Measurements from ENCODE around the gene SGMS1. TPM values are rescaled to one million over a fixed set of nuclear protein-coding genes. Genes with fewer than 3 reads are reported as not detected.
"Not testable (repeated sequence)": the region's sequence is repeated elsewhere in the genome, so short reads cannot be mapped to it uniquely, and the experiment has no call there.

SGMS1 gene
- 100 to 1,000 TPM; 139 to 198 (median 173) TPM for total RNA-seq

DNA sequence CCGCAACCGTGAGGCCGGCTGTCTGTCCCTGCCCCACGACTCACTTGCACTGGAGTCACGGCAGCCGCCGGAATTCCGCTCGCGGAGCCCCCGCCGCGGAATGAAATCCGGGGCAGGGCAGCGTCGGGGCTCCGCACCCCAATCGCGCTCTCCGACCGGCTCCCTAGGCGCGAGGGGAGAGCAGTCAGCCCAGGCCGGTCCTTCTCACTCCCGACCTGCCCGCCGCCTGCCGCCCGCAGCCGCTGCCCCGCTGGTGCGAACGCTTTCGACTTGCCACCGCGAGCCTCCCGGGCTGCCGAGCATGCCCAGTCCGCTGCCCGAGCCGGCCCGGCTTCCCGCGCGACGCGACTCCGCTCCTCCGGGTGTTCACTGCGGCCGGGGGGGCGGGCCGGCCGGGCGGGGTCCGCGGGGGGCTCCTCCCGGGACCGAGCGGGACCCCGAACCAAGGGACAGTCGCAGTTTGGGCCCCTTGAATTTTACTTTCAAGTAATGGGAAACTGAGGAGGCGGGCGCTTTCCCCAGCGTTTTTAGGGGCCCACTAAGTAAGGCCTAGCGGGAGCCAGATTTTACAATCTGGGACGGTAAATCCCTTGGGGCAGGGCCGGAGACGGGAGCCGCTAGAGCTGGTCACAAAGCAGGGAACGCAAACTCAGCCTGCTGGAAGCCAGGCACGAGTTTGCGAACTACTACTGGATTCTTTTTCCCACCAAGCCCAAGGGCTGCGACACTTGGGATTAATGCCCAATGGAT, at the start of gene SGMS1:
Gene SGMS1, minus strand, starts transcription at position 294 of the 750 bp plus-strand sequence. CDS start 279,842 bp downstream, outside the sequence.
- TF ChIP-seq POLR2AphosphoS5 (IDR thresholded peaks at IDR 0.05) = no peak
- TF ChIP-seq EP300 (IDR thresholded peaks at IDR 0.05) = no peak
- TF ChIP-seq POLR2A (IDR thresholded peaks at IDR 0.05) = peak in 1 of 2 donors; percentile 46
- TF ChIP-seq, protein P1, sequence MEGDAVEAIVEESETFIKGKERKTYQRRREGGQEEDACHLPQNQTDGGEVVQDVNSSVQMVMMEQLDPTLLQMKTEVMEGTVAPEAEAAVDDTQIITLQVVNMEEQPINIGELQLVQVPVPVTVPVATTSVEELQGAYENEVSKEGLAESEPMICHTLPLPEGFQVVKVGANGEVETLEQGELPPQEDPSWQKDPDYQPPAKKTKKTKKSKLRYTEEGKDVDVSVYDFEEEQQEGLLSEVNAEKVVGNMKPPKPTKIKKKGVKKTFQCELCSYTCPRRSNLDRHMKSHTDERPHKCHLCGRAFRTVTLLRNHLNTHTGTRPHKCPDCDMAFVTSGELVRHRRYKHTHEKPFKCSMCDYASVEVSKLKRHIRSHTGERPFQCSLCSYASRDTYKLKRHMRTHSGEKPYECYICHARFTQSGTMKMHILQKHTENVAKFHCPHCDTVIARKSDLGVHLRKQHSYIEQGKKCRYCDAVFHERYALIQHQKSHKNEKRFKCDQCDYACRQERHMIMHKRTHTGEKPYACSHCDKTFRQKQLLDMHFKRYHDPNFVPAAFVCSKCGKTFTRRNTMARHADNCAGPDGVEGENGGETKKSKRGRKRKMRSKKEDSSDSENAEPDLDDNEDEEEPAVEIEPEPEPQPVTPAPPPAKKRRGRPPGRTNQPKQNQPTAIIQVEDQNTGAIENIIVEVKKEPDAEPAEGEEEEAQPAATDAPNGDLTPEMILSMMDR (IDR thresholded peaks at IDR 0.05) = no peak
- 0% methylated on average over 12 of the region's 74 CpGs for WGBS
- no peaks in the 10 kb centered on the region for H3K9me3 ChIP-seq
- DNase-seq (ENCODE audit: low spot score in 2 of 2) = peak; percentile 91
- no peaks in the 10 kb centered on the region for H3K27me3 ChIP-seq
- H3K4me1 ChIP-seq = peaks cover 45% of the 10 kb centered on the region
- H3K27ac ChIP-seq = peak within 1 kb of the TSS; percentile 99
- H3K36me3 ChIP-seq = no peaks in the 10 kb centered on the region
- H3K4me3 ChIP-seq = peak within 1 kb of the TSS; percentile 100

DNA sequence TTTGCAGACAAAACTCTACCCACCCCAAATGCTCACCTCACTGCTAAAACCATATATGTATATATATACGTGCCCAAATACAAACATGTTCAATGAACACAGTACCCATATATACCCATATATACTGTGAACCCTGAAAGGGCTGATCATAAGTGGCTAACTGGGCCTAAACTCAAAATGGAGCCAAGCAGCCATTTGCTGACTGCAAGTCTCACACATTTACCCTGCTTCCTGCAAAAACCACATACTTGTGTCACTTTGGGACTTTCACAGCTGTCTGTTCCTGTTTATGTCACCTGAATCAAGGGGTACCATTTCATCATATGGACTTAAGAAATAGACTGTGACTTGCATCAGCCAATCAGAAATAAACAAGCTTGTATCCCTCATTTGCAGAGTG, 48.4 kb upstream of the SGMS1 start:
- H3K27me3 ChIP-seq; H3K27ac ChIP-seq; DNase-seq (ENCODE audit: low spot score in 2 of 2); H3K9me3 ChIP-seq; H3K36me3 ChIP-seq; H3K4me3 ChIP-seq; H3K4me1 ChIP-seq: not testable (repeated sequence)
- 94% methylated on average over 1 of the region's 1 CpG for WGBS

- WGBS = 82% methylated on average over 2 of the region's 2 CpGs
- not testable (repeated sequence) for H3K9me3 ChIP-seq; DNase-seq (ENCODE audit: low spot score in 2 of 2); H3K4me3 ChIP-seq; H3K27me3 ChIP-seq; H3K27ac ChIP-seq; H3K36me3 ChIP-seq; H3K4me1 ChIP-seq
Measured at GRCh38 chr10:50671645-50672044, 47.9 kb upstream of the SGMS1 start.

GRCh38 chr10:50669957-50670356, 46.2 kb upstream of the SGMS1 start:
- 91% methylated on average over 2 of the region's 6 CpGs for WGBS
- not testable (repeated sequence) for H3K4me3 ChIP-seq; H3K27ac ChIP-seq; DNase-seq (ENCODE audit: low spot score in 2 of 2); H3K27me3 ChIP-seq; H3K36me3 ChIP-seq; H3K4me1 ChIP-seq; H3K9me3 ChIP-seq

DNA sequence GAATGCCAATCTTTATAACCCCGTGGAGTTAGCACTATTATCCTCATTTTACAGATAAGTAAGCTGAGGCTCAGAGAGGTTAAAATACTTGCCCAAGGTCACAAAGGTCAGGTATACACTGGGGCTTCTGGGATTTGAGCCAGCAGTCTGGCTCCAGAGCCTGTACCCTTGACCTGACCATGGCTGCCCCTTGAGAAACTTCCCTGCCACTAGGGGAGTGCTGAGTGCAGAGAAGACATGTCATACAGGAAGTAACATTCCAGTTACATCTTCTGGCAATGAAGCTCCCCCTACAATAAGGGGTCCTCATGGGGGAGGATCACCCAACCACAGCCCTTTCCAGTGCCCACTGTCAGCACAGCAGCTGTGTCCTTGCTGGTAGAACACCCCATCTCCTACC, 43.6 kb upstream of the SGMS1 start:
- H3K9me3 ChIP-seq; DNase-seq (ENCODE audit: low spot score in 2 of 2); H3K4me1 ChIP-seq; H3K4me3 ChIP-seq; H3K27me3 ChIP-seq; H3K36me3 ChIP-seq; H3K27ac ChIP-seq: not testable (repeated sequence)
- 100% methylated on average over 1 of the region's 1 CpG for WGBS

DNA sequence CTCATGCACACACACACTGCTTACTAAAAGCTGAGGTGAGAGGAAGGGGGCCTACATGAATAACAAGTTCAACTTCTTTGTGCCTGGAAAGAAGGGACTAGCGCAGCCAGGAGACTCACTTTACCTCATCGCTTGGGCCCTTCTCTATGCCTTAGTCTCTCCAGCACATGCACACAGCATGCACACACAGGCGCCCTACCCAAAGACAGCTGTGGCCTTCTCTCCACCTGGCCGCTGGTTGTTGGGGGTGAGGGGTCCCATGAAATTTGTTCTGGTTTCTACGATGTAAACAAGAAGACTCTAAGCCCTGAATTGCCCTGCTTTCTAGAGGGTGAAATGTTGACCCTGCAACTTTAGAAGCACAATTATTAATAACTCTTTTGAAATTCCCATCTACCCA, 38.7 kb upstream of the SGMS1 start:
- not testable (repeated sequence) for H3K4me1 ChIP-seq; H3K27me3 ChIP-seq; H3K4me3 ChIP-seq; DNase-seq (ENCODE audit: low spot score in 2 of 2); H3K9me3 ChIP-seq; H3K36me3 ChIP-seq; H3K27ac ChIP-seq
- 85% methylated on average over 5 of the region's 5 CpGs for WGBS

DNA sequence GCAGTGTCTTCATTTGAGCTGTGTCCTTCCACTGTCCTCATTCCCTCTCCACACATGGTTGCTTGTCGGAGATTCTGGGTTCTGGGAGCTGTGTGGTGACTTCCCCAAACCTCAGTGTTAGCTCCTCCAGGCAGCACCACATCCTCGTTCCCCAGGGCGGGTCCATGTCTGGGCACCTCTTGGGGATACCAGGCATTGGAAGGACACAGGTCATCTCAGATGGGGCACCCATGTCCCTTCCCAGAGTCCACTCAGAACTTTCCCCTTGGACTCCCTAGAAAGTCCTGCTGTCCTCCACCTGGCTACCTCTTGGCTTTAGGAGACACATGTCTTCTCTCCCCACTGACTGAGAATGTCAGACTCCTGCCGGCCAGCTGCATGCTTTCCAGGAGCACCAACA, 37.8 kb upstream of the SGMS1 start:
- not testable (repeated sequence) for H3K27me3 ChIP-seq; H3K9me3 ChIP-seq; H3K36me3 ChIP-seq; DNase-seq (ENCODE audit: low spot score in 2 of 2); H3K4me1 ChIP-seq; H3K27ac ChIP-seq; H3K4me3 ChIP-seq
- WGBS = 85% methylated on average over 4 of the region's 4 CpGs

DNA sequence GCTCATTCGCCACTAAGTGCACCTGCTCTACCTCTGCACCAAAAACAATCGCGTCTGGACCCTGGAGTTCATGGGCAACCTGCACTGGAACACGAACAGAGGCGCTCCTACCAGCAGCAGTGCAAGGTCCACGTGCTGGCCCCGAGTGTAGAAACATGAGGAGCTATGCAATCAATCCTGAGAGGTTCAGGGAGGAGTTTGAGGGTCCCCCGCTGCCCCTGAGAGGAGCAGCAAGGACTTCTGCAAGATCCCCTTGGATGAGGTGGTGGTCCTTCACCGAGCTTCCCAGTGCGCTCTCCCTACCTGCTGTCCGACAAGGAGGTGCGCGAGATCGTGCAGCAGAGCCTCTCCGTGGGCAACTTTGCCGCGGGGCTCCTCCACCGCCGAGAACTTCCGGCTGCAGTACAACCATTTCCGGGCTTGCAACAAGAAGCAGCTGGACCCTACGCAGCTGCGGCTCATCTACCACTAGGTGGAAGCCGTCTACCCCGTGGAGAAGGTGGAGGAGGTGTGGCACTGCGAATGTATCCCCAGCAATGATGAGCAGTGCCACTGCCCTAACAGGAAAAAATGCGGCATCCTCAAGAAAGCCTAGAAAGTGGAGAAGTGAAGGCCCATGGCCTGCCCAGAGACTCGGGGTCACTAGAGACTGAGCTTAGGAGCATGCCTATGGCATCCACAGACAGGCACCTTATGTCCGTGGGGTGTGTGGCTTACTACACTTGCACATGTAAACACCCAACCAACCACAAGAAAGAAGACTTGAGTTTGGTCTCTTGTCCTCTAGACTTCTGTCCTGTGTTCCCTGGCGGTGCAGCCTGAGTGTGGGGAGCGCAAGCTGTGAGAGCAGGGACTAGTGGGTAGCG, 36.3 kb upstream of the SGMS1 start:
- DNase-seq (ENCODE audit: low spot score in 2 of 2); H3K27me3 ChIP-seq; H3K9me3 ChIP-seq; H3K4me1 ChIP-seq; H3K36me3 ChIP-seq; H3K4me3 ChIP-seq; H3K27ac ChIP-seq: not testable (repeated sequence)
- WGBS = 53% methylated on average over 30 of the region's 32 CpGs

DNA sequence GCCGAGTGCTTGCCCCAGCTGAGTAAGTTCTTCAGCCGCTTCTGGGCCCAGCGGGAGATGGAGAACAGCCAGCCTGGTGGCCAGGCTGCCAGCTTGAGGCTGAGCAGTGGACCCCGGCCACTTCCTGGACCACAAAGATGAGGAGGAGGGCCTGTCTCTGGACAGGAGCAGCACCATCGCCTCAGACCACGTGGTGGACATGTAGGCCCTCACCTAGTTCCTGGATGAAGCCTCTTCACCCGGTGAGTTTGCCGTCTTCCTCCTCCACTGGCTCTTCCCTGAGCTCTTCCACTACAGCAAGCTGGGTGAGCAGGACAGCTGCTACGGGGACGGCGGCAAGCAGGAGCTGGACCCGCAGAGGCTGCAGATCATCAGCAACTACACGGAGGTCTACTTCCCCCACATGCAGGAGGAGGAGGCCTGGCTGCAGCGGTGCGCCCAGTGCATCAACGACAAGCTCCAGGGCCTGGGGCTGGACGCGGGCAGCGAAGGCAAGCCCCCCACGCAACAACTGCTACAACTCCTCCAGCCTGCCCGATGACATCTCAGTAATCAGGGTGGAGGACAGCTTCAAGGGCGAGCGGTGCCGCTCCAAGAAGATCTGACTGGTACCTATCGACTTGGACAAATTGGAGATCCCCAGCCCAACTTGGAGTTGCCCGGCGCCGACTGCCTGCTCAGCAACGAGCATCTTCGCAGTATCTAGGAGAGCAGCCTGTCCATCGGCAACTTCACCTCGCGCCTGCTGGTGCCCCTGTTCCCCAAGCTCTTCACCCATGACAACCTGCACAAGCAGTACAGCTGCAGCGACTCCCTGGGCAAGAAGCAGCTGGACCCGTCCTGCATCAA, 35.5 kb upstream of the SGMS1 start:
- H3K9me3 ChIP-seq; H3K27me3 ChIP-seq; H3K4me1 ChIP-seq; H3K4me3 ChIP-seq; H3K36me3 ChIP-seq; H3K27ac ChIP-seq; DNase-seq (ENCODE audit: low spot score in 2 of 2): not testable (repeated sequence)
- WGBS = 96% methylated on average over 15 of the region's 35 CpGs
